ENCODE data around the gene CCDC138. TPM values are rescaled to one million over a fixed set of nuclear protein-coding genes. Genes with fewer than 3 reads are reported as not detected.

CCDC138 gene
- total and polyA plus RNA-seq, 5 donors, result 0.86 to 2.7 (median 2.4) TPM

DNA sequence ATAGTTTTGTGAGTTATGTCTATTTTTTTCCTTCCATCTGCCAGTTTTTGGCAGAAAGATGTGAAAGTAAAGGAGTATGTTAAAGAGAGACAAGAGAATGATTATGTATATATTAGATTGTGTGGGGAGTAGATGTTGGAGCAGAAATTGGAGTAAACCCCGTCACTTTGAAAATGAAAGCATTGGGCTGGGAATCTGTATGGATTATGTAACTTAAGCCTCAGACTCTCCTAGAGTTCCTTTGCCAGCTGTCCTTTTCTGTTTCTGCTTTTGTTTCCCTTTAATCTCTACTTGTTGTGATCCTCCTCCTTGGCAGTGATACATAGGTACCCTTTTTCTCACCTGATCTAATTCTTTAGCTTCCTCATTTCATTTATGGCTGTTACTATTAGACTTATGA, 19.2 kb downstream of the CCDC138 start:
- Histone ChIP-seq H3K4me1 (ENCODE audit: control insufficient read depth, insufficient read depth, low read length) (no peaks in the 10 kb centered on the region), H3K4me3 (ENCODE audit: low read length) (no peak overlapping the region), H3K9me3 (ENCODE audit: control insufficient read depth, low read length) (no peaks in the 10 kb centered on the region), H3K27ac (ENCODE audit: low read length) (no peak overlapping the region), H3K27me3 (ENCODE audit: control insufficient read depth, insufficient read depth) (no peaks in the 10 kb centered on the region)
- 81% methylated on average over 1 of the region's 1 CpG for WGBS
- intact Hi-C loops (cut with DNase I), result no loop called here
- ATAC-seq, result no peak
- no peak for DNase-seq

DNA sequence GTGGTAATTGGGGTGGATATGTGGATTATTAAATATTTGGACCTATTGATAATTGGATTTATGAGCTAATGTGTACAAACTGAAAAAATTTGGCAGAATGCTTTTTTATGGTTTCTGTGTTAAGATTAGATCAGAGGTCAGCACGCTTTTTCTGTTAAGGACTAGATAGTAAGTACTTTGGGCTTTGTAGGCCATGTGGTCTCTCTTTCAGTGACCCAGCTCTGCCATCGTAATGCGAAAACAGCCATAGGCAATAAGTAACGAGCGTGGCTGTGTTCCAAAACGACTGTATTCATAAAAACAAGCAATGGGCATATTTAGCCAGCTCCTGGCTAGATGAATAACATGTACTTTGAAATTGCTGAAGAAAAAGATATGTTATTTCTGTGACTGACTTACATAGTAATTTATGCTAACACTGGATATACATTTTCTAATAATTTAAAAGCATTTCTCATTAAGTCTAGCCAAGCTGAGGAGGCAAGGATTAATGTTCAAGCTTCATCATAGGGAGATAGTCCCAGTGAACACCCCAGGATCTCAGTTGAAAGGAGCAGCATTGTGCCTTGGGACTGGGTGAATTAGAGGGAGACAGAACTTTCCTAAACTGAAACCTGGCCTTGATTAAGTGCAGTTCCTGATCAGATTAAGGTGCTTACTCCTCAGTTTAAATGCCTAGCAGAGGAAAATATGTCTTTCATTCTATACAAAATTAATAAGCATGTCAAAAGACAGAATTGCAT, 20.0 kb downstream of the CCDC138 start:
- WGBS, result 88% methylated on average over 6 of the region's 6 CpGs
- Histone ChIP-seq H3K27ac (ENCODE audit: low read length) (no peak overlapping the region), H3K27me3 (ENCODE audit: control insufficient read depth, insufficient read depth) (no peaks in the 10 kb centered on the region), H3K4me3 (ENCODE audit: low read length) (no peak overlapping the region), H3K4me1 (ENCODE audit: control insufficient read depth, insufficient read depth, low read length) (no peaks in the 10 kb centered on the region), H3K9me3 (ENCODE audit: control insufficient read depth, low read length) (no peaks in the 10 kb centered on the region)
- DNase-seq (no peak), ATAC-seq (no peak)
- intact Hi-C loops (cut with DNase I), result no loop called here

GRCh38 chr2:108809936-108810335, 23.4 kb downstream of the CCDC138 start:
- Histone ChIP-seq H3K27me3 (ENCODE audit: control insufficient read depth, insufficient read depth) (no peaks in the 10 kb centered on the region), H3K4me3 (ENCODE audit: low read length) (no peak overlapping the region), H3K4me1 (ENCODE audit: control insufficient read depth, insufficient read depth, low read length) (no peaks in the 10 kb centered on the region), H3K9me3 (ENCODE audit: control insufficient read depth, low read length) (no peaks in the 10 kb centered on the region), H3K27ac (ENCODE audit: low read length) (no peak overlapping the region)
- intact Hi-C loops (cut with DNase I), result no loop called here
- ATAC-seq (no peak), DNase-seq (no peak)
- WGBS, result 97% methylated on average over 3 of the region's 3 CpGs

DNA sequence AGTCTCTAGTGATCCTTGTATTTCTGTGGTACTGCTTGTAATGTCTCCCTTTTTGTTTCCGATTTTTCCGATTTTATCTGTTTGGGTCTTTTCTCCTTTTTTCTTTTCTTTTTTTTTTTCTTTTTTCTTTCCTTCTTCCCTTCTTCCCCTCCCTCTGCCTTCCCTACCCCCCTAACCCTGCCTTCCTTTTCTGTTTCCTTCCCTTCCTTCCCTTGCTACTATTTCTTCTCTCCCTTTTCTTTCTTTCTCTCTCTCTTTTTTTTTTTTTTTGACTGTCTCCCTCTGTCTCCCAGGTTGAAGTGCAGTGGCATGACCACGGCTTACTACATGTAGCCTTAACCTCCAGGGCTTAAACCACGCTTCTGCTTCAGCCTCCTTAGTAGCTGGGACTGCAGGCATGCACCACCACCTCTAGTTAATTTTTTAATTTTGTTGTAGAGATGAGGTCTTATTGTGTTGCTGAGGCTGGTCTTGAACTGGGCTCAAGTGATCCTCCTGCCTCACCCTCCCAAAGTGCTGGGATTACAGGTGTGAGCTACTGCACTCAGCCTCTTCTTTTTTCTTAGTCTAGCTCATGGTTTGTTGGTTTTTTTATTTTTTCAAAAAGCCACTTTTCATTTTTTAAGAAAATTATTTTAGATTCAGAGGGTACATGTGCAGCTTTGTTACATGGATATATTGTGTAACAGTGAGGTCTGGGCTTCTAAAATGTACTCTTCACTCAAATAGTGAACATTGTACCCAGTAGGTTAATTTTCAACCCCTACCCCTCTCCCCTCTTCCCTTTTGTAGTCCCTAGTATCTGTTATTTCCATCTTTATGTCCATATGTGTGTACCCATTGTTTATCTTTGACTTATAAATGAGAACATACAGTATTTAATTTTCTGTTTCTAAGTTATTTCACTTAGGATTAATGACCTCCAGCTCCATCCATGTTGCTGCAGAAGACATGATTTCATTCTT, 24.7 kb downstream of the CCDC138 start:
- ATAC-seq, result no peak
- intact Hi-C loops (cut with DNase I), result no loop called here

DNA sequence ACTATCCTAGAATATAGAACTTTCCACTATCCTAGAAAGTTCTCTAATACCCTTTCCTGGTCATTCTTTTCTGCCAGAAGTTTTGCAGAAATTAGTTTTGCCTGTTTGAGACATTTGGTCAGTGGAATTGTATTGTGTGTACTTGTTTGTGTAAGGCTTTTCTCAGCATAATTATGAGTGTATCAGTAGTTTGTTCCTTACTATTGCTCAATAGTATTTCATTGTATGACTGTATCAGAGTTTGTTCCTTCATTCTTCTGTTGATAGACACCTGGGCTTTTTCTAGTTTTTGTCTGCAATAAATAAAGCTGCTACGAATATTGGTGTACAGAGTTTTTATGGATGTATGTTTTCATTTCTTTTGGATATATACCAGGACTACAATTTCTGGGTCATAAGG, 27.2 kb downstream of the CCDC138 start:
- Histone ChIP-seq H3K27me3 (ENCODE audit: control insufficient read depth, insufficient read depth) (no peaks in the 10 kb centered on the region), H3K27ac (ENCODE audit: low read length) (no peak overlapping the region), H3K4me3 (ENCODE audit: low read length) (no peak overlapping the region), H3K9me3 (ENCODE audit: control insufficient read depth, low read length) (no peaks in the 10 kb centered on the region), H3K4me1 (ENCODE audit: control insufficient read depth, insufficient read depth, low read length) (no peaks in the 10 kb centered on the region)
- ATAC-seq, result no peak
- DNase-seq, result no peak
- intact Hi-C loops (cut with DNase I), result no loop called here
- 95% methylated on average over 1 of the region's 1 CpG for WGBS

More for the DNA sequence above, 24.7 kb downstream of the CCDC138 start:
- no peak for DNase-seq
- Histone ChIP-seq H3K27me3 (ENCODE audit: control insufficient read depth, insufficient read depth) (no peaks in the 10 kb centered on the region), H3K4me1 (ENCODE audit: control insufficient read depth, insufficient read depth, low read length) (no peaks in the 10 kb centered on the region), H3K27ac (ENCODE audit: low read length) (no peak overlapping the region), H3K4me3 (ENCODE audit: low read length) (no peak overlapping the region), H3K9me3 (ENCODE audit: control insufficient read depth, low read length) (no peaks in the 10 kb centered on the region)
- 95% methylated on average over 4 of the region's 4 CpGs for WGBS

- Histone ChIP-seq H3K27ac (ENCODE audit: low read length) (no peak overlapping the region), H3K4me1 (ENCODE audit: control insufficient read depth, insufficient read depth, low read length) (no peaks in the 10 kb centered on the region), H3K4me3 (ENCODE audit: low read length) (no peak overlapping the region), H3K27me3 (ENCODE audit: control insufficient read depth, insufficient read depth) (no peaks in the 10 kb centered on the region), H3K9me3 (ENCODE audit: control insufficient read depth, low read length) (no peaks in the 10 kb centered on the region)
- intact Hi-C loops (cut with DNase I), result no loop called here
- WGBS, result 98% methylated on average over 2 of the region's 2 CpGs
- ATAC-seq (no peak), DNase-seq (no peak)
Observed at GRCh38 chr2:108820482-108820881, 33.9 kb downstream of the CCDC138 start.

GRCh38 chr2:108823286-108823685, 36.7 kb downstream of the CCDC138 start:
- ATAC-seq (no peak), DNase-seq (no peak)
- intact Hi-C loops (cut with DNase I), result no loop called here
- no peaks in the 10 kb centered on the region for H3K4me1 ChIP-seq (ENCODE audit: control insufficient read depth, insufficient read depth, low read length)
- H3K9me3 ChIP-seq (ENCODE audit: control insufficient read depth, low read length), result no peaks in the 10 kb centered on the region
- H3K27me3 ChIP-seq (ENCODE audit: control insufficient read depth, insufficient read depth), result no peaks in the 10 kb centered on the region
- no peak overlapping the region for H3K27ac ChIP-seq (ENCODE audit: low read length)
- H3K4me3 ChIP-seq (ENCODE audit: low read length), result no peak overlapping the region
- 97% methylated on average over 1 of the region's 1 CpG for WGBS

DNA sequence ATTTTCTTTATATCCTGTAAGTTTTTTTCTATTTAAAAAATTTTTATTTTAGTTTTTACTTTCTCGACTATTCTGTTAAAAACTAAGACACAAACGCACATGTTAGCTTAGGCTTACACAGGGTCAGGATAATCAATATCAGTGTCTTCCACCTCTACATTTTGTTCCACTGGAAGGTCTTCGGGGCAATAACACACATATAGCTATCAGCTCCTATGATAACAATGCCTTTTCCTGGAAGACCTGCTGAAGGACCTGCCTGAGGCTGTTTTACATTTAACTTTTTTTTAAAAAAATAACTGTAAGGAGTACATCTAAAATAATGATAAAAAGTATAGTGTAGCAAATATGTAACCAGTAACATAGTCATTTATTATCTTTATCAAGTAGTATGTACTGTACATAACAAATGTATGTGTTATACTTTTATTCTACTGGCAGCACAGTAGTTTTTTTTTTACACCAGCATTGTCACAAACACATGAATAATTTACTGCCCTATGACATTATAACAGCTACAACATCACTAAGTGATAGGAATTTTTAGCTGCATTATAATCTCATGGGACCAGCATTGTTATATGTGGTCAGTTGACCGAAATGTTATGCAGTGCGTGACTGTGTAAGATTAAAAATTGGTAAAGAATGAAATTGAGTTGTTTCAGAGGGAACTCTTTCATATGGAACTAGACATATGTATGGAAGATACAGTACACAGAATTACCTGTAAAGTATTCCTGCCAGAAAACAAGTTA, 37.9 kb downstream of the CCDC138 start:
- Histone ChIP-seq H3K4me3 (ENCODE audit: low read length) (no peak overlapping the region), H3K27ac (ENCODE audit: low read length) (no peak overlapping the region), H3K4me1 (ENCODE audit: control insufficient read depth, insufficient read depth, low read length) (no peaks in the 10 kb centered on the region), H3K27me3 (ENCODE audit: control insufficient read depth, insufficient read depth) (no peaks in the 10 kb centered on the region), H3K9me3 (ENCODE audit: control insufficient read depth, low read length) (no peaks in the 10 kb centered on the region)
- ATAC-seq (no peak), DNase-seq (no peak)
- intact Hi-C loops (cut with DNase I), result no loop called here
- 86% methylated on average over 5 of the region's 5 CpGs for WGBS

DNA sequence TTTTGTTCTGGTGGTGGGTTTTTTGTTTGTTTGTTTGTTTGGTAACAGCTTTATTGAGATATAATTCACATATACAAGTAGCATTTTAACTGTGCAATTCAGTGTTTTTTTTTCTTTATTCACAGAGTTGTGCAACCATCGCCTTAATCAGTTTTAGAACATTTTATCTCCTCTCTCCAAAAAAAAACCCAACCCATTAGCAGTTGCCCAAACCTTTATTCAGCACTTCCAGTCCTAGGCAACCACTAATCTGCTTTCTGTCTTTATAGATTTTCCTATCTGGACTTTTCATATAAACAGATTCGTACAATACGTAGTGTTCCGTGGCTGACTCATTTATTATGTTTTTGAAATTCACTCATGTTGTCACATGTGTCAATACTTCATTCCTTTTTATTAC, 38.7 kb downstream of the CCDC138 start:
- Histone ChIP-seq H3K9me3 (ENCODE audit: control insufficient read depth, low read length) (no peaks in the 10 kb centered on the region), H3K4me1 (ENCODE audit: control insufficient read depth, insufficient read depth, low read length) (no peaks in the 10 kb centered on the region), H3K4me3 (ENCODE audit: low read length) (no peak overlapping the region), H3K27ac (ENCODE audit: low read length) (no peak overlapping the region), H3K27me3 (ENCODE audit: control insufficient read depth, insufficient read depth) (no peaks in the 10 kb centered on the region)
- intact Hi-C loops (cut with DNase I), result no loop called here
- DNase-seq, result no peak
- peak; percentile 71 to 85 for ATAC-seq
- 54% methylated on average over 4 of the region's 4 CpGs for WGBS

GRCh38 chr2:108825736-108826135, 39.2 kb downstream of the CCDC138 start:
- H3K27me3 ChIP-seq (ENCODE audit: control insufficient read depth, insufficient read depth), result no peaks in the 10 kb centered on the region
- no peaks in the 10 kb centered on the region for H3K4me1 ChIP-seq (ENCODE audit: control insufficient read depth, insufficient read depth, low read length)
- DNase-seq (no peak), ATAC-seq (no peak)
- intact Hi-C loops (cut with DNase I), result no loop called here
- no peak overlapping the region for H3K4me3 ChIP-seq (ENCODE audit: low read length)
- no peak overlapping the region for H3K27ac ChIP-seq (ENCODE audit: low read length)
- no peaks in the 10 kb centered on the region for H3K9me3 ChIP-seq (ENCODE audit: control insufficient read depth, low read length)
- 69% methylated on average over 3 of the region's 3 CpGs for WGBS

Data from right cardiac atrium (tissue), 5 donors.